GM19193 (cell line): Measurements from ENCODE around the gene KCNH1.

Experiments used
- POLR2A ChIP-seq: IDR thresholded peaks from 4 replicates; pipeline ENCODE4 v1.6.1; 2011; ENCODE audit not compliant: insufficient read depth, insufficient read length; ENCODE audit errors: extremely low read depth

The KCNH1 gene

GRCh38 chr1:210728437-210729149, 405.4 kb downstream of the KCNH1 start:
- TF ChIP-seq POLR2A = no peak

- TF ChIP-seq POLR2A = no peak
Measured at GRCh38 chr1:210727709-210728108, 406.2 kb downstream of the KCNH1 start.

- TF ChIP-seq POLR2A = no peak
Measured at GRCh38 chr1:210726621-210727020, 407.3 kb downstream of the KCNH1 start.

GRCh38 chr1:210724768-210725167, 409.2 kb downstream of the KCNH1 start:
- no peak for TF ChIP-seq POLR2A

GRCh38 chr1:210723646-210724045, 410.3 kb downstream of the KCNH1 start:
- TF ChIP-seq POLR2A = no peak

- no peak for TF ChIP-seq POLR2A
Measured at GRCh38 chr1:210722410-210723081, 411.4 kb downstream of the KCNH1 start.

GRCh38 chr1:210715072-210715471, 418.9 kb downstream of the KCNH1 start:
- no peak for TF ChIP-seq POLR2A

- no peak for TF ChIP-seq POLR2A
Measured at GRCh38 chr1:210711825-210712612, 421.9 kb downstream of the KCNH1 start.

- no peak for TF ChIP-seq POLR2A
Measured at GRCh38 chr1:210709701-210710100, 424.2 kb downstream of the KCNH1 start.

GRCh38 chr1:210707300-210708240, 426.4 kb downstream of the KCNH1 start:
- TF ChIP-seq POLR2A = no peak

GRCh38 chr1:210706246-210706645, 427.7 kb downstream of the KCNH1 start:
- no peak for TF ChIP-seq POLR2A

GRCh38 chr1:210705086-210705485, 428.9 kb downstream of the KCNH1 start:
- TF ChIP-seq POLR2A = no peak

GRCh38 chr1:210703593-210703992, 430.4 kb downstream of the KCNH1 start:
- no peak for TF ChIP-seq POLR2A

GRCh38 chr1:210702506-210702905, 431.4 kb downstream of the KCNH1 start:
- TF ChIP-seq POLR2A = no peak

GRCh38 chr1:210700511-210700910, 433.4 kb downstream of the KCNH1 start:
- no peak for TF ChIP-seq POLR2A

GRCh38 chr1:210700083-210700482, 433.9 kb downstream of the KCNH1 start:
- no peak for TF ChIP-seq POLR2A
